ENCODE measurements around the gene ICOS. TPM values are rescaled to one million over a fixed set of nuclear protein-coding genes. Genes with fewer than 3 reads are reported as not detected.

ICOS gene
- polyA plus RNA-seq, 1 donor from 2014 or later, result not detected

DNA sequence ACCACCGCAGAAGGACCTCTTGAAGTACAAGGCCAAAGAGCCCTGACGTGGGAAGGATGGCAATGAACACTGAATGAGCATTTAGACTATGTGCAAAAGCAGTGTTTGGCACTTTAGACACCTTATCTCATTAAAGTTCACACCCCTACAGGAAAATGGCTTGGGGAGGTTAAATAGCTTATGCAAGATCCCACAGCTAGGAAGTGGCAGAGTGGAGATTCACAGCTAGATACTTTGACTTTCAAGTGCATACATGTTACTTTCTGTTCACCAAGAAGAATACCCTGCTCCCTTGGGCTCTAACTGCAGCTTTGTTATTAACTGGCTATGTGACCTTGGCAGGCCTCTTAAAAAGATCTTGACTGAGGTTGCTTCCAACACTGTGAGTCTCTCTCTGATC lies 58.2 kb downstream of the ICOS start:
- Histone ChIP-seq H3F3A (ENCODE audit: insufficient read depth, low read length, poor library complexity, severe bottlenecking) (no peaks in the 10 kb centered on the region), H3K9me2 (ENCODE audit: insufficient read depth, low read length) (no peaks in the 10 kb centered on the region), H3K79me2 (replicated peaks; ENCODE audit: insufficient read depth, low read length) (no peaks in the 10 kb centered on the region), H3K27ac (ENCODE audit: low read length) (no peak overlapping the region), H3K4me3 (ENCODE audit: low read length) (no peak overlapping the region), H3K9ac (ENCODE audit: low read length) (no peak overlapping the region), H3K9me3 (ENCODE audit: low read length) (no peaks in the 10 kb centered on the region), H3K27me3 (ENCODE audit: insufficient read depth, low read depth, low read length) (no peaks in the 10 kb centered on the region), H4K20me1 (ENCODE audit: insufficient read depth) (no peaks in the 10 kb centered on the region), H3K4me2 (ENCODE audit: low read length) (no peak overlapping the region), H3K36me3 (ENCODE audit: insufficient read depth, low read length) (no peaks in the 10 kb centered on the region), H2AFZ (ENCODE audit: low read depth, low read length) (no peak overlapping the region)
- TF ChIP-seq EZH2 (IDR thresholded peaks at IDR 0.05; ENCODE audit: borderline replicate concordance, insufficient read depth, low read length, poor library complexity, severe bottlenecking) (no peak), EP300 (conservative IDR thresholded peaks at IDR 0.05; ENCODE audit: poor library complexity, severe bottlenecking) (no peak), SMC3 (conservative IDR thresholded peaks at IDR 0.05; ENCODE audit: poor library complexity) (no peak), CTCF (IDR thresholded peaks at IDR 0.05; ENCODE audit: poor library complexity, severe bottlenecking) (no peak), REST (IDR thresholded peaks at IDR 0.05; ENCODE audit: borderline replicate concordance) (no peak), TAF1 (IDR thresholded peaks at IDR 0.05; ENCODE audit: low read depth) (no peak), RAD21 (conservative IDR thresholded peaks at IDR 0.05) (no peak), POLR2AphosphoS5 (IDR thresholded peaks at IDR 0.05) (no peak), MXI1 (conservative IDR thresholded peaks at IDR 0.05; ENCODE audit: poor library complexity, severe bottlenecking) (no peak)

DNA sequence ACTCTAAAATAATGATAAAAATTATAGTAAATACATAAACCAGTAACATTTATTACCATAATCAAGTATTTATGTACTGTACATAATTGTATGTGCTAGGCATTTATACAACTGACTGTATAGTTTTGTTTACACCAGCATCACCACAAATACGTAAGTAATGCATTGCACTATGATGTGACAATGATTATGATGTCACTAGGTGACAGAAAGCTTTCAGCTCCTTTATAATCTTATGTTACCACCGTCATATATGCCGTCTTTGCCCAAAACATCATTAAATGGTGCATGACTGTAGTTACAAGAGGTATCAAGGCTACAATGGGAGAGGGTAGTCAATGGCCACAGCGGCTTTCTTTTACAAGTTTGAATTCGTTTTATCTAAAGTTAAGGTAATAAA lies 60.1 kb downstream of the ICOS start:
- Histone ChIP-seq H3F3A (ENCODE audit: insufficient read depth, low read length, poor library complexity, severe bottlenecking) (no peaks in the 10 kb centered on the region), H3K79me2 (replicated peaks; ENCODE audit: insufficient read depth, low read length) (no peaks in the 10 kb centered on the region), H3K27ac (ENCODE audit: low read length) (no peak overlapping the region), H3K9me2 (ENCODE audit: insufficient read depth, low read length) (no peaks in the 10 kb centered on the region), H3K36me3 (ENCODE audit: insufficient read depth, low read length) (no peaks in the 10 kb centered on the region), H3K9me3 (ENCODE audit: low read length) (no peaks in the 10 kb centered on the region), H3K27me3 (ENCODE audit: insufficient read depth, low read depth, low read length) (no peaks in the 10 kb centered on the region), H2AFZ (ENCODE audit: low read depth, low read length) (no peak overlapping the region), H3K4me3 (ENCODE audit: low read length) (no peak overlapping the region), H3K9ac (ENCODE audit: low read length) (no peak overlapping the region), H3K4me2 (ENCODE audit: low read length) (no peak overlapping the region), H4K20me1 (ENCODE audit: insufficient read depth) (no peaks in the 10 kb centered on the region)
- TF ChIP-seq RAD21 (conservative IDR thresholded peaks at IDR 0.05) (no peak), EP300 (conservative IDR thresholded peaks at IDR 0.05; ENCODE audit: poor library complexity, severe bottlenecking) (peak; percentile 64)

GRCh38 chr2:203997481-203997880 lies 60.9 kb downstream of the ICOS start:
- H3F3A ChIP-seq (ENCODE audit: insufficient read depth, low read length, poor library complexity, severe bottlenecking), result no peaks in the 10 kb centered on the region
- H3K27ac ChIP-seq (ENCODE audit: low read length), result no peak overlapping the region
- H3K27me3 ChIP-seq (ENCODE audit: insufficient read depth, low read depth, low read length), result no peaks in the 10 kb centered on the region
- H3K9me2 ChIP-seq (ENCODE audit: insufficient read depth, low read length), result no peaks in the 10 kb centered on the region
- no peak for TF ChIP-seq EZH2 (IDR thresholded peaks at IDR 0.05; ENCODE audit: borderline replicate concordance, insufficient read depth, low read length, poor library complexity, severe bottlenecking)
- TF ChIP-seq EP300 (conservative IDR thresholded peaks at IDR 0.05; ENCODE audit: poor library complexity, severe bottlenecking), result no peak
- TF ChIP-seq TAF1 (IDR thresholded peaks at IDR 0.05; ENCODE audit: low read depth), result no peak
- TF ChIP-seq MXI1 (conservative IDR thresholded peaks at IDR 0.05; ENCODE audit: poor library complexity, severe bottlenecking), result no peak
- no peak for TF ChIP-seq SMC3 (conservative IDR thresholded peaks at IDR 0.05; ENCODE audit: poor library complexity)
- no peak for TF ChIP-seq POLR2AphosphoS5 (IDR thresholded peaks at IDR 0.05)
- TF ChIP-seq REST (IDR thresholded peaks at IDR 0.05; ENCODE audit: borderline replicate concordance), result no peak
- TF ChIP-seq RAD21 (conservative IDR thresholded peaks at IDR 0.05), result no peak
- no peaks in the 10 kb centered on the region for H4K20me1 ChIP-seq (ENCODE audit: insufficient read depth)
- H3K4me3 ChIP-seq (ENCODE audit: low read length), result no peak overlapping the region
- no peaks in the 10 kb centered on the region for H3K79me2 ChIP-seq (replicated peaks; ENCODE audit: insufficient read depth, low read length)
- H3K36me3 ChIP-seq (ENCODE audit: insufficient read depth, low read length), result no peaks in the 10 kb centered on the region
- no peak overlapping the region for H2AFZ ChIP-seq (ENCODE audit: low read depth, low read length)
- no peak overlapping the region for H3K4me2 ChIP-seq (ENCODE audit: low read length)
- H3K9ac ChIP-seq (ENCODE audit: low read length), result no peak overlapping the region
- no peaks in the 10 kb centered on the region for H3K9me3 ChIP-seq (ENCODE audit: low read length)
